SK-N-DZ (cell line): ENCODE data around the gene BRMS1.

Source experiments
- DNase-seq: peaks from one replicate; pipeline ENCODE4 v3.0.0-alpha.2; 2015; ENCODE audit warnings: low spot score
- small RNA-seq, 2 experiments: library from RNA; depleted of rRNA; stranded (forward); fragments of <200 nt; gene quantifications; one replicate each; pipeline ENCODE3, GENCODE V24; 2014

Gene BRMS1

GRCh38 chr11:66287889-66288670, 56.8 kb downstream of the BRMS1 start:
- DNase-seq = no peak

Small RNA genes lying within 50 kb of the gene (small RNA-seq; reads per million reads assigned to genes)
- gene RF00017 (0 reads per million in 2 experiments), gene RNU1-84P (0.08 to 0.22 reads per million in 2 experiments)
